ENCODE results near the gene CDH15.
"Not testable (repeated sequence)": the region's sequence is repeated elsewhere in the genome, so short reads cannot be mapped to it uniquely, and the experiment has no call there.

Gene CDH15

GRCh38 chr16:89173174-89173921 is 1.8 kb downstream of the CDH15 start:
- no peak for DNase-seq

GRCh38 chr16:89174055-89174827 is 2.7 kb downstream of the CDH15 start:
- DNase-seq = no peak

GRCh38 chr16:89174877-89175276 is 3.3 kb downstream of the CDH15 start:
- DNase-seq = no peak

- no peak for DNase-seq
Observed at GRCh38 chr16:89175280-89176146, 4.0 kb downstream of the CDH15 start.

- no peak for DNase-seq
Observed at GRCh38 chr16:89176147-89176690, 4.7 kb downstream of the CDH15 start.

- no peak for DNase-seq
Observed at GRCh38 chr16:89176717-89177116, 5.2 kb downstream of the CDH15 start.

- DNase-seq = no peak
Observed at GRCh38 chr16:89177501-89177900, 6.0 kb downstream of the CDH15 start.

GRCh38 chr16:89178453-89179147 is 7.1 kb downstream of the CDH15 start:
- DNase-seq = no peak

- no peak for DNase-seq
Observed at GRCh38 chr16:89179148-89179484, 7.6 kb downstream of the CDH15 start.

GRCh38 chr16:89179656-89180315 is 8.2 kb downstream of the CDH15 start:
- DNase-seq = no peak

GRCh38 chr16:89183463-89183862 is 11.9 kb downstream of the CDH15 start:
- DNase-seq = no peak

GRCh38 chr16:89183975-89184676 is 12.6 kb downstream of the CDH15 start:
- DNase-seq = no peak

GRCh38 chr16:89184677-89184932 is 13.1 kb downstream of the CDH15 start:
- no peak for DNase-seq

GRCh38 chr16:89184933-89185794 is 13.6 kb downstream of the CDH15 start:
- DNase-seq = no peak

- not testable (repeated sequence) for DNase-seq
Observed at GRCh38 chr16:89185887-89186592, 14.5 kb downstream of the CDH15 start.

- not testable (repeated sequence) for DNase-seq
Observed at GRCh38 chr16:89186593-89187031, 15.1 kb downstream of the CDH15 start.

- DNase-seq = no peak
Observed at GRCh38 chr16:89187032-89187769, 15.7 kb downstream of the CDH15 start.

- no peak for DNase-seq
Observed at GRCh38 chr16:89187770-89188392, 16.3 kb downstream of the CDH15 start.
